OCI-LY7 (cell line): Measurements from ENCODE around the gene EEIG1. TPM values are rescaled to one million over a fixed set of nuclear protein-coding genes. Genes with fewer than 3 reads are reported as not detected.

Source experiments
- BruUV-seq: library from RNA; stranded (reverse); fragments of 400-500 nt; replicated peaks from 2 replicates; lab custom pipeline; 2021; lab: Mats Ljungman, UMichigan
- CTCF ChIA-PET: fragments of 300-600 bp; sonication (Branson Sonifier 250); formaldehyde crosslinking; loops from one replicate; lab custom pipeline; 2022; ENCODE audit warnings: antibody characterized with exemption; ENCODE audit not compliant: unreplicated experiment; lab: Charles Lee
- POLR2A ChIA-PET: fragments of 300-600 bp; sonication (Branson Sonifier 250); formaldehyde crosslinking; loops from one replicate; lab custom pipeline; 2022; ENCODE audit warnings: antibody characterized with exemption; lab: Charles Lee
- DNase-seq: peaks from one replicate; pipeline ENCODE4 v3.0.0-alpha.2; 2015; ENCODE audit warnings: low spot score
- H2AFZ ChIP-seq: fragments of 200-600 bp; sonication (generic), shearing (Covaris generic); 2 replicates; pipeline ENCODE4 v1.6.1; 2014; ENCODE audit warnings: mild to moderate bottlenecking, antibody characterized with exemption, low read length, moderate library complexity
- H3K27ac ChIP-seq: fragments of 200-600 bp; sonication (generic); 2 replicates; pipeline ENCODE4 v1.5.1; 2014; ENCODE audit warnings: mixed run types, low read depth, mild to moderate bottlenecking, moderate library complexity, low read length, inconsistent platforms; ENCODE audit not compliant: poor library complexity, severe bottlenecking
- H3K36me3 ChIP-seq: fragments of 200-600 bp; sonication (generic); 2 replicates; pipeline ENCODE4 v1.6.1; 2014; ENCODE audit warnings: mild to moderate bottlenecking, antibody characterized with exemption, low read length, moderate library complexity, mixed read lengths; ENCODE audit not compliant: insufficient read depth
- H3K4me1 ChIP-seq: fragments of 200-600 bp; sonication (generic); 2 replicates; pipeline ENCODE4 v1.5.1; 2014; ENCODE audit warnings: mild to moderate bottlenecking, low read length; ENCODE audit not compliant: insufficient read depth, poor library complexity, severe bottlenecking
- H3K4me2 ChIP-seq: fragments of 200-600 bp; sonication (generic); 2 replicates; pipeline ENCODE4 v1.6.1; 2014; ENCODE audit warnings: mild to moderate bottlenecking, low read length
- H3K4me3 ChIP-seq: fragments of 200-600 bp; sonication (generic); 2 replicates; pipeline ENCODE4 v1.5.1; 2014; ENCODE audit warnings: mild to moderate bottlenecking, low read depth, low read length; ENCODE audit not compliant: poor library complexity, severe bottlenecking
- H3K79me2 ChIP-seq: fragments of 200-600 bp; sonication (generic); 2 replicates; pipeline ENCODE4 v1.6.1; 2016; ENCODE audit warnings: low read depth, mild to moderate bottlenecking, low read length, moderate library complexity, mixed read lengths; ENCODE audit not compliant: insufficient read depth
- H3K9me2 ChIP-seq: fragments of 200-600 bp; sonication (generic); 2 replicates; pipeline ENCODE4 v1.6.1; 2016; ENCODE audit warnings: mild to moderate bottlenecking, low read length, mixed read lengths; ENCODE audit not compliant: insufficient read depth
- H3K9me3 ChIP-seq: fragments of 200-600 bp; sonication (generic); 2 replicates; pipeline ENCODE4 v1.6.1; 2014; ENCODE audit warnings: mild to moderate bottlenecking, mixed run types, low read length, mixed read lengths
- H4K20me1 ChIP-seq: fragments of 200-600 bp; sonication (generic); 2 replicates; pipeline ENCODE4 v1.6.1; 2014; ENCODE audit warnings: mild to moderate bottlenecking, antibody characterized with exemption, low read length, moderate library complexity, mixed read lengths; ENCODE audit not compliant: insufficient read depth
- CTCF ChIP-seq: fragments of 200-600 bp; sonication (generic); conservative IDR thresholded peaks from 2 replicates; pipeline ENCODE4 v1.5.1; 2014; ENCODE audit warnings: mild to moderate bottlenecking, antibody characterized with exemption, low read length, moderate library complexity, mixed read lengths
- EZH2phosphoT487 ChIP-seq: fragments of 200-600 bp; sonication (generic); IDR thresholded peaks from 2 replicates; pipeline ENCODE4 v1.6.1; 2018; ENCODE audit warnings: low read depth, borderline replicate concordance, mild to moderate bottlenecking, mixed run types, antibody characterized with exemption, low read length, moderate library complexity, mixed read lengths
- intact Hi-C: fragments of 100-400 bp; cut with micrococcal nuclease; formaldehyde crosslinking; loops from one replicate; pipeline ENCODE4 v1.10.0; 2022; ENCODE audit not compliant: unreplicated experiment
- total RNA-seq, 2 experiments: library from RNA; depleted of rRNA in 1 of 2; stranded (reverse); fragments of >200 nt in 1 of 2; shearing (Covaris generic) in 1 of 2; gene quantifications; 2 replicates each; pipeline ENCODE4 v1.2.3, GENCODE V29; 2014 to 2022

Gene EEIG1
- total RNA-seq, 2 experiments from 2014 or later, result 25.8 to 60.1 TPM

GRCh38 chr9:127941961-127942215 lies 38.9 kb downstream of the EEIG1 start:
- no peak overlapping the region for H3K4me3 ChIP-seq
- H3K4me1 ChIP-seq, result peaks cover 32% of the 10 kb centered on the region
- H2AFZ ChIP-seq, result no peak overlapping the region
- no peaks in the 10 kb centered on the region for H4K20me1 ChIP-seq
- DNase-seq, result no peak
- TF ChIP-seq CTCF, result no peak
- no peak for TF ChIP-seq EZH2phosphoT487
- CTCF ChIA-PET, result interaction anchor here (1.3 kb wide), 1 partner anchor 13 kb away, joined by 4 read pairs; no protein-coding TSS in a partner anchor
- POLR2A ChIA-PET, result interaction anchor here (1.1 kb wide), 1 partner anchor 12 kb away, joined by 3 read pairs; the partner anchor contains the start of gene PIP5KL1
- intact Hi-C loops, result loop anchor here (2.0 kb wide), 2 partner anchors 29 to 175 kb away; no protein-coding TSS in a partner anchor
- no peaks in the 10 kb centered on the region for H3K9me2 ChIP-seq
- H3K4me2 ChIP-seq, result no peak overlapping the region
- peaks cover 6% of the 10 kb centered on the region; the same call in 1 of the 2 replicates for H3K79me2 ChIP-seq
- H3K27ac ChIP-seq, result no peak overlapping the region
- H3K9me3 ChIP-seq, result no peaks in the 10 kb centered on the region
- no TSS peak for BruUV-seq
- peaks cover 72% of the 10 kb centered on the region for H3K36me3 ChIP-seq

GRCh38 chr9:127941062-127941960 lies 39.5 kb downstream of the EEIG1 start:
- Histone ChIP-seq H3K4me3 (no peak overlapping the region), H4K20me1 (no peaks in the 10 kb centered on the region), H3K36me3 (peaks cover 67% of the 10 kb centered on the region), H3K4me2 (no peak overlapping the region), H3K27ac (no peak overlapping the region), H3K9me2 (no peaks in the 10 kb centered on the region), H3K79me2 (peaks cover 12% of the 10 kb centered on the region; the same call in 1 of the 2 replicates), H2AFZ (no peak overlapping the region), H3K9me3 (no peaks in the 10 kb centered on the region), H3K4me1 (peaks cover 31% of the 10 kb centered on the region)
- TF ChIP-seq EZH2phosphoT487, result no peak
- no peak for TF ChIP-seq CTCF
- ChIA-PET POLR2A (interaction anchor here (0.7 to 1.1 kb wide), 2 partner anchors 11 to 37 kb away, joined by 3 read pairs; partner anchors contain the start of gene PIP5KL1), CTCF (interaction anchor here (1.3 kb wide), 1 partner anchor 13 kb away, joined by 4 read pairs; no protein-coding TSS in a partner anchor)
- BruUV-seq, result no TSS peak
- intact Hi-C loops, result no loop called here
- no peak for DNase-seq
